ENCODE measurements around the gene ERG28.

DNA sequence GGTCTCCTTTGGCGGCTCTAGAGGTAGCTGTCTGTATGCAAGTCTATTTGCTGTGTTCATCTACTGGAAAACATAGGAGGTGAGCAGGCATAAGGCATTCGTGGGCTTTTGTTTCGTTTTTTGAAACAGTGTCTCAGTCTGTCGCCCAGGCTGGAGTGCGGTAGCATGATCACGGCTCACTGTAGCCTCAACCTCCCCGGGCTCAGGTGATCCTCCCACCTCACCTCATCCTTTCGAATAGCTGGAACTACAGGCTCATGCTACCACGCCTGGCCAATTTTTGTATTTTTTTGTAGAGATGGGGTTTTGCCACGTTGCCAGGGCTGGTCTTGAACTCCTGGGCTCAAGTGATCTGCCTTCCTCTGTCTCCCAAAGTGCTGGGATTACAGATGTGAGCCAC is 54.8 kb downstream of the ERG28 start:
- TF ChIP-seq EZH2 (IDR thresholded peaks at IDR 0.05; ENCODE audit: insufficient read depth, poor library complexity, severe bottlenecking): no peak
- no peak for TF ChIP-seq EZH2phosphoT487 (IDR thresholded peaks at IDR 0.05; ENCODE audit: insufficient read depth, low read depth)
